ENCODE data around the gene ASPSCR1. TPM values are rescaled to one million over a fixed set of nuclear protein-coding genes. Genes with fewer than 3 reads are reported as not detected.
A peak's percentile ranks its signal among the peaks of the same experiment; 100 is the strongest.

Gene ASPSCR1
- total RNA-seq, 1 donor, result 28.0 TPM

DNA sequence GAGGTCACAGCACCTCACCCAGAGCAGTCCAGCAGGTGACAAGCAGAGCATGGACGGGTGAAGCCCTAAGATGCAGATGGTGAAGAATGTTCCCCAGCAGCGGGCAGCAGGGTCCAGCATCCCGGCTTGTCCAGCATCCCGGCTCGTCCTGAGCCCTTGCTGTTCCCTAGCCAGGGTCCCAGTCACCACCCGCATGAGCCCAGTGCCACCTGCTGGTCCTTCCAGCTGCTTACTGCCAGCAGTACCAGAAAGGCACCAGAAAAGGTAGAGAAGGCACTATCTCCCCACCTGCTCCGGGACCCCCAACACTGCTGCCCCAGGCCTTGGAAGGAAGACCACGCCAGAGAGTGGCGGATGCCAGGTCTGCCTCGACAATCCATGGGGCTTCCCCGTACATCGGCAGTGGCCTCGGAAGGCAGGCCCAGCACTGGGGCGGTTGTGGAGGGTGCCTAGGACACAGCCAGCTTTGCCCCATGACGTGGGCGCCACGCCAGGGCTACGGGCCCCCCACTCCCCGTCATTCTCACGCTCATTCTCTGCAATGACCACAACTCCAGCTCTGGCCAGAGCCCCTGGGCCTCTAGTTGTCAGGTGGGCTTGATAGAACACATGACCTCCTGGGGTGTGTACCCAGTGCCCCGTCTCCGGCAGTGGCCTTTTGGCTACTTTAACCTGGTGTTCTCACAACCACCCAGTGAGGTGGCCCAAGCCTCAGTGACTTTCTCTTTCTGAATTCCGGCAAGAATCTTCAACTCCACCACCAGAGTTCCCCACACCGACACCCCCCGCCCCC, 43.9 kb downstream of the ASPSCR1 start:
- DNase-seq (ENCODE audit: low read depth in 2 of 3, low spot score in 2 of 3), result peak in 2 of 3 donors; percentile 48 to 74

GRCh38 chr17:82021900-82022309, 44.5 kb downstream of the ASPSCR1 start:
- DNase-seq (ENCODE audit: low read depth in 2 of 3, low spot score in 2 of 3), result no peak

- DNase-seq (ENCODE audit: low read depth in 2 of 3, low spot score in 2 of 3), result no peak
Observed at GRCh38 chr17:82022310-82022980, 45.0 kb downstream of the ASPSCR1 start, which contains the start of gene CENPX. Gene CENPX, minus strand, starts transcription at chr17:82022878. Its CDS starts 17 bp downstream, at chr17:82022861.

- DNase-seq (ENCODE audit: low read depth in 2 of 3, low spot score in 2 of 3), result peak; percentile 93 to 100 (median 99)
Observed at GRCh38 chr17:82022981-82023446, 45.6 kb downstream of the ASPSCR1 start, which contains the start of gene LRRC45. Gene LRRC45, plus strand, starts transcription at chr17:82023305. Its CDS starts 339 bp downstream, at chr17:82023644.

DNA sequence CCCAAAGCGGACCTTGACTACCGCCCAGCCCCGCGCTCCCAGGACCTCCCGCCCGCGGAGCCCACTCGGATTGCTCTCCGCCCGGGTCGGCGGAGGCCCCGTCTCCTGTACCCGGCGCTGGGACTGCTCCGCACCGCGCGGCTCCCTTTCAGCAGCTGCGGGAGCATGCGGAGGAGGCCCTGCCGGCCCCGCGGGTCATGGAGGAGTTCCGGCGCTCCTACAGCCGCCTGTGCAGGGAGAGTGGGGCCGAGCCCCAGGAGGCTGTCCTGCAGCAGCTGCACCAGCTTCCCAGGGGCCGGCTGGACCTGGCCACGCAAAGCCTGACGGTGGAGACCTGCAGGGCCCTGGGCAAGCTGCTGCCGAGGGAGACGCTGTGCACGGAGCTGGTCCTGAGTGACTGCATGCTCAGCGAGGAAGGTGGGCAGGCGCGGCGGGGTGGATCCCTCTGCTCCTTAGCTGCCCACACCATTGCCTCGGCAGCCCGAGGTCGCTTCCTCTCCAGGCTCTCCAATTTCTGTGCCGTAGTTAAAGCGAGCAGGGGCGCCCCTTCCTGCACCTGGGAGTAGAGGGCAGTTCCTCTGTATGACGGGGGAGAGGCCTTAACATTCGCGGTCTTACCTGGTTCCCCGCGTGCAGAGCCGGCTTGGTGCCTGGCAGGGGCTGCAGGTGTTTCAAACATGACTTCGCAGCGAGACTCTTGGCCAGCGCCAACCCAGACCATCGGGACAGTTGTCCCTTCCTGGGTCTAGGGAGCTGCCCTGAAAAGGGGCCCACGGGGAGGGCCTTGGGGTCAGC, 46.2 kb downstream of the ASPSCR1 start:
- peak in 1 of 3 donors; percentile 21 for DNase-seq (ENCODE audit: low read depth in 2 of 3, low spot score in 2 of 3)

GRCh38 chr17:82024859-82025258, 47.4 kb downstream of the ASPSCR1 start:
- no peak for DNase-seq (ENCODE audit: low read depth in 2 of 3, low spot score in 2 of 3)

DNA sequence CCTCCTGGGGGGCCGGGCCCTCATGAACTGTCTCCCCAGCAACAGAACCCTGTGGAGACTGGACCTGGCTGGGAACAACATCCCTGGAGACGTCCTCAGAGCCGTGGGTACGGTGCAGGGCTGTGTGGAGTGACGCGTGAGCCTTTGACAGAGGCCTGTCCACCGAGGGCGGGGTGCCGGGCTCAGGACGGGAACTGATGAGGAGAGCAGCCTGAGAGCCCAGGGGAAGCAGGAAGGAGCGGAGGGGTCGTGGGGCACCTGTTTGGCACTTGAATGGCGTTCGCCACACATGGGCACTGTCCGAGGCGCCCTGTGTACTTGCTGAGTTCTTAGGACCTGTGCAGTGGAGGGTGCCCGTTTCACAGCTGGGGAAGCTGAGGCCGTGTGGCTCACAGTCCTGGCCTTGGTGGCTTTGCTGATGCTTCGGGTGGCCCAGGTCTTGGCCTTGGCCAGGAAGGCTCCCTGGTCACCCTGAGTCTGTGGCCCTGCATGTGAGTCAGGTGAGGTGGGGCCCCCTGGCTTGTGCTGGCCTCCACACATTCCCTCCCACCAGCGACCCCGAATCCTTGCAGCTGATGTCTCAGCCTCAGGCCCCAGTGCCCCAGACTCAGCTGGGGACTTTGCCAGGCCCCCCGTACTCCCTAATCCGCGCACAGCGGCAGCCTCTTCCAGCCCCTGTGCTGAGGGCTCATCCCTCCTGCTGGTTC, 48.1 kb downstream of the ASPSCR1 start:
- DNase-seq (ENCODE audit: low read depth in 2 of 3, low spot score in 2 of 3), result no peak

GRCh38 chr17:82028246-82028645, 50.8 kb downstream of the ASPSCR1 start:
- no peak for DNase-seq (ENCODE audit: low read depth in 2 of 3, low spot score in 2 of 3)

DNA sequence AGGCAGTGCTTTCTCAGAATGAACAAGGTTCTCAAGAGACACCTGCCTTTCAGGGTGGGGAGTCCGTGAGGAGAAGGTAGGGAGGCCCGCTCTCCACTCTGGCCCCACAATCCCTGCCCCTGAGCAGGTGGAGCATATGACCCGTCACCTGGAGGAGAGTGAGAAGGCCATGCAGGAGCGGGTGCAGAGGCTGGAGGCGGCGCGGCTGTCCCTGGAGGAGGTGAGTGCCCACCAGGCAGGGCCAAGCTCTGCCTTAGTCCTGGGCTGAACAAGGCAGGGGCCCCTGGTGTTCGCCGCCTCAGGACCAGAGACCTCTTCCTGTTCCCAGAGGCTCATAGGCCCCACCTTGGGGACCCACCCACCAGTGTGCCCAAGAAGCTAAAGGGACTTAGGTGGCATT, 51.5 kb downstream of the ASPSCR1 start:
- no peak for DNase-seq (ENCODE audit: low read depth in 2 of 3, low spot score in 2 of 3)

DNA sequence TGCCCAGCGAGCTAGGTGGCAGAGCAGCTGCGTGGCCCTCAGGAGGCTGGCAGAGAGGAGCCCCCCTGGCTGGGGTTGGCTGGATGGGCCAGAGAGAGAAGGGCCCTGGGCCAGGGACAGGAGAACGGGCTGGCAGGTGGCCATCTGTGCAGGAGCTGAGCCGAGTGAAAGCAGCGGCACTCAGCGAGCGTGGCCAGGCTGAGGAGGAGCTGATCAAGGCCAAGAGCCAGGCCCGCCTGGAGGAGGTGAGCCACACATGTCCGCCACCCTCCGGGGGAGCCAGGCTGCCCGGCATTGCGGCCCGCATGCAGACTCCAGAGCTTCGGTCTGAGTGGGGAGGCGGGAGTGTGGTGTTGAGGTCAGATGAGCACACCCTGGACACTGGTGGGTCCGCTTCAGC, 52.0 kb downstream of the ASPSCR1 start:
- DNase-seq (ENCODE audit: low read depth in 2 of 3, low spot score in 2 of 3), result no peak

DNA sequence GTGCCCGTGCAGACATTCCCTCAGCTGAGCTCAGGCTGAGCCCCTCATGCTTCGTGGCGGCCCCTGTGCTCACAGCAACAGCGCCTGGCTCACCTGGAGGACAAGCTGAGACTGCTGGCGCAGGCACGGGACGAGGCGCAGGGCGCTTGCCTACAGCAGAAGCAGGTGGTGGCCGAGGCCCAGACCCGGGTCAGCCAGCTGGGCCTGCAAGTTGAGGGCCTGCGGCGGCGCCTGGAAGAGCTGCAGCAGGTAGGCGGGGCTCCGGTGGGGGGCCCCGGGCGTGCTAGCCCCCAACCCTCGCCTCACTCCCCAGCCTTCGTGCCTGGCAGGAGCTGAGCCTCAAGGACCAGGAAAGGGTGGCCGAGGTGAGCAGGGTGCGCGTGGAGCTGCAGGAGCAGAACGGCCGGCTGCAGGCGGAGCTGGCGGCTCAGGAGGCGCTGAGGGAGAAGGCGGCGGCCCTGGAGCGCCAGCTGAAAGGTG, 52.6 kb downstream of the ASPSCR1 start:
- DNase-seq (ENCODE audit: low read depth in 2 of 3, low spot score in 2 of 3), result no peak

DNA sequence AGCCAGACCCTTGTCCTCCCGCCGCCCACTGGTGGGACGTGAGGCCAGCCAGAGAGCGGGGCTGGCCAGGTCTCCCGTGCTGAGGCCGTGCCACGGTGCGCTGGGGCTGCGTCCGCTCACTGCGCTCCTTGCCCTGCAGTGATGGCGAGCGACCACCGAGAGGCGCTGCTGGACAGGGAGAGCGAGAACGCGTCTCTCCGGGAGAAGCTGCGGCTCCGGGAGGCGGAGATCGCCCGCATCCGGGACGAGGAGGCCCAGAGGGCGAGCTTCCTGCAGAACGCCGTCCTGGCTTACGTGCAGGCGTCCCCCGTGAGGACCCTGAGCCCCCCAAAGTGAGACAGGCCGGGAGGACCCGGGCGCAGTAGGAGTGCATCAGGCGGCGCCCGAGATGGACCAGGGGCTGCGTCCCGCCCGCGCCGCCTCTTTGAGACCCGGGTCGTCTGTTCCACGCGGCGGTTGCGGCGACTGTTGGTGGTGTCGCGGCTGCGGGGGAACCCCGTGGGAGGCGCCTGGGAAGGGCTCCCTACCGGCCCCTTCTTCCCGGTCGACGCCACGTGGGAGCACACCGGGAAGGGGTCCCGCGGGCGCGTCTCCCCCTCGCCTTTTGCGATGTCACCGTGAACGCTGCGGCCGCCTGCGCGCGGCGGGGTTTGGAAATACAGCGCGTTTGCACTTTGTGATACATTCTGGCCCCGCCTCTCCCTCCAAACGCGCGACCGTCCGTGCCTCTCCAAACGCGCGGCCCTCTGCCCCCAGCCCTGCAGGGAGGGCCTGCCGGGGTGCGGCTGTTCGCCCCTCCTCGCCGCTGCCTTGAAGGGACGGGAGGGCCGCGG, 53.3 kb downstream of the ASPSCR1 start:
- DNase-seq (ENCODE audit: low read depth in 2 of 3, low spot score in 2 of 3), result peak; percentile 69 to 83 (median 76)

DNA sequence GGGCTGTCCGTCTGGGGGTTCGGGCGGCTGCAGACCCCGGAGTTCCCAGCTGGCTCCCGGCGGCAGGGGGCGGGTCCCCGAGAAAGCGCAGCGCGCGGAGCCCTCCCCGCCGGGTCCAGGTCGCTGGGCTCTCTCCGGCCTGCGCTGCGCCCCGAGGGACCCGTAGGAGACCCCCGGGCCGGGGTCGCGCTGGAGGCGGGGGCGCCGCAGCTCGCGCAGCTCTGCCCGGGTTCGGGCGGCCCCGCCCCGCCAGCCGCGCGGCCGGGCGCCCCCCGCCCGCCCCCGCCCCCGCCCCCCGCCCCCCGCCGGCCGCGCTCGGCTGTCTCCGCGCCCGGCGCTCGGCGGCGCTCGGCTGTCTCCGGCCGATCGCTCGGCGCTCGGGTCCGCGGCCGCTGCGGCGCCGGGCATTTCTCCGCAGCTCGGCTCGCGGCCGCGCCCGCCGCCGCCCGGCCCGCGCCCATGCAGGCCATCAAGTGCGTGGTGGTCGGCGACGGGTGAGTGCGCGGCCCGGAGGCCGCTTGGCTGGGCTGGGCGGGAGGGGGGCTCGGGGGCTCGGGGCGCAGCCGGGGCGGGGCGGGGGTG, 54.0 kb downstream of the ASPSCR1 start, which contains the start of gene RAC3:
RAC3 (plus strand) TSS at position 376 of the 582 bp plus-strand sequence; CDS start at position 460, 84 bp downstream.
- peak in 1 of 3 donors; percentile 32 for DNase-seq (ENCODE audit: low read depth in 2 of 3, low spot score in 2 of 3)

DNA sequence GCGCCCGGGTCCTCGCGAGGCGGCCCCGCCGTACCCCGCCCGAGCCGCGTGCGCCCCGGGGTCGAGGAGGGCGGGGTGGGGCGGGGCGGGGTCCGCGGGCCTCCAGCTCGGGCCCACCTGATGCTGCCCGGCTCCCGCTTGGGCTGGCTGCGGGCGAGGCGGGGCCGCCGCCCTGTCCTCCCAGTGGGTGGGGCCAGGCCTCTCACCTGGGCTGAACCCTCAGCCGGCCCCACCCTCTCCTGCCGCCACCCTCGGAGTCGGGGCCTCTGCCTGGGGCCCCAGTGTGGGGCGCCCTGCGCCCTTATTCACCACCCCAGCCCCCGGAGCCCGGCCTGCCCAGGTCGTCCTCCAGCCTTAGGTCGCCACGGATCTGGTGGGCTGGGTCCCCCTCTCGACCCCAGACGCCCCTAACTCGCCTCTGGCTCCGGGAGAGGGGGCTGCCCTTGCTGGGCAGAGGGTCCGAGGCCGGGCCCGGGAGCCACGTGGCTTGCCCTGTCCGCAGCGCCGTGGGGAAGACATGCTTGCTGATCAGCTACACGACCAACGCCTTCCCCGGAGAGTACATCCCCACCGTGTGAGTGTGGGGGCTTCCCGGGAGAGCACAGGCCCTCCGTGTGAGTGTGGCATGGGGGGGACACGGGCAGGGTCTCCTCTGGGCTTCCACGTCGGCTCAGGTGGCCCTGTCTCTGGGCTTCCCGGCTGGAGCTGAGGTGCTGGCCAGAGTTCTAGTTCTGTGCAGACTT, 54.6 kb downstream of the ASPSCR1 start:
- DNase-seq (ENCODE audit: low read depth in 2 of 3, low spot score in 2 of 3), result no peak

DNA sequence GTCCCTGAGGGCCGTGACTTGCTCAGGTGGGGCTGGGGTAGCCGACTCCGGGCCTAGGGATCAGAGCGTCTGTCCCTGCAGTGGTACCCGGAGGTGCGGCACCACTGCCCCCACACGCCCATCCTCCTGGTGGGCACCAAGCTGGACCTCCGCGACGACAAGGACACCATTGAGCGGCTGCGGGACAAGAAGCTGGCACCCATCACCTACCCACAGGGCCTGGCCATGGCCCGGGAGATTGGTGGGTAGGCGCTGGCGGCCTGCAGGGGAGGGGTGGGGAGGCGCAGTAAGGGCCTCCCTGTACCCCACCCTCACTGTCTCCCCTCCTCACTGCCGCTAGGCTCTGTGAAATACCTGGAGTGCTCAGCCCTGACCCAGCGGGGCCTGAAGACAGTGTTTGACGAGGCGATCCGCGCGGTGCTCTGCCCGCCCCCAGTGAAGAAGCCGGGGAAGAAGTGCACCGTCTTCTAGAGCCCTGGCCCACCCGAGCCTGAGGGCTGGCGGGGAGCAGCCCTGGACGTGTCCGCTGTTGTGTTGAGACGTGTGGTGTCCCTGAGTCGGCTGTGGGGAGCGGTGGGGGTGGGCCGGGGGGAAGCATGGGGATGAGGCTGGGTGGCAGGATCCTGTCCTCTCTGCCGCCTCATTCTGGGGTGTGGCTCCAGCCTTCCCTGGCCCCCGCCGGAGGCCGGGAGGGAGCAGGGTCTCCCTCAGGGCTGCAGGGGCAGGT, 56.1 kb downstream of the ASPSCR1 start:
- no peak for DNase-seq (ENCODE audit: low read depth in 2 of 3, low spot score in 2 of 3)

GRCh38 chr17:82034371-82035011, 57.1 kb downstream of the ASPSCR1 start:
- no peak for DNase-seq (ENCODE audit: low read depth in 2 of 3, low spot score in 2 of 3)

- DNase-seq (ENCODE audit: low read depth in 2 of 3, low spot score in 2 of 3), result no peak
Observed at GRCh38 chr17:82035488-82035887, 58.1 kb downstream of the ASPSCR1 start.

Measured in hematopoietic multipotent progenitor cell (in vitro differentiated cells).